Osteocyte (in vitro differentiated cells): ENCODE measurements around the gene ZNF496. TPM values are rescaled to one million over a fixed set of nuclear protein-coding genes. Genes with fewer than 3 reads are reported as not detected.

Source experiments
- DNase-seq: peaks from one replicate; pipeline ENCODE4 v3.0.0; 2021; ENCODE audit warnings: mixed read lengths; ENCODE audit not compliant: unreplicated experiment; ENCODE audit errors: extremely low spot score
- H3K27ac Mint-ChIP-seq: one replicate; pipeline ENCODE4 v1.8.0; 2021; ENCODE audit warnings: mild to moderate bottlenecking, mixed read lengths; ENCODE audit not compliant: unreplicated experiment
- H3K27me3 Mint-ChIP-seq: one replicate; pipeline ENCODE4 v1.8.0; 2021; ENCODE audit warnings: mixed read lengths; ENCODE audit not compliant: unreplicated experiment
- H3K36me3 Mint-ChIP-seq: one replicate; pipeline ENCODE4 v1.8.0; 2021; ENCODE audit warnings: mixed read lengths; ENCODE audit not compliant: unreplicated experiment
- H3K4me1 Mint-ChIP-seq: one replicate; pipeline ENCODE4 v1.8.0; 2021; ENCODE audit warnings: mixed read lengths; ENCODE audit not compliant: unreplicated experiment
- H3K4me3 Mint-ChIP-seq: one replicate; pipeline ENCODE4 v1.8.0; 2021; ENCODE audit warnings: mild to moderate bottlenecking, moderate library complexity, mixed read lengths; ENCODE audit not compliant: unreplicated experiment
- H3K9me3 Mint-ChIP-seq: one replicate; pipeline ENCODE4 v1.8.0; 2021; ENCODE audit warnings: mixed read lengths; ENCODE audit not compliant: unreplicated experiment
- CTCF ChIP-seq: fragments of 200-600 bp; sonication (generic); IDR thresholded peaks from 2 replicates; pipeline ENCODE4 v1.5.0; 2021; ENCODE audit warnings: antibody characterized with exemption, mild to moderate bottlenecking, moderate library complexity
- total RNA-seq: library from RNA; stranded (reverse); gene quantifications from 2 replicates; pipeline ENCODE4 v1.2.1, GENCODE V29; 2021

Gene ZNF496
- total RNA-seq, 1 donor from 2014 or later, result 39.8 TPM

- Mint-ChIP-seq H3K27ac (no peak overlapping the region), H3K9me3 (peaks cover 4% of the 10 kb centered on the region), H3K36me3 (no peaks in the 10 kb centered on the region), H3K4me1 (peaks cover 7% of the 10 kb centered on the region), H3K4me3 (no peak overlapping the region), H3K27me3 (peaks cover 27% of the 10 kb centered on the region)
- no peak for DNase-seq
- peak; percentile 55 for TF ChIP-seq CTCF
These were observed 42.1 kb upstream of the ZNF496 start for GRCh38 chr1:247373721-247374141.

- Mint-ChIP-seq H3K4me3 (no peak overlapping the region), H3K4me1 (peaks cover 15% of the 10 kb centered on the region), H3K36me3 (no peaks in the 10 kb centered on the region), H3K27ac (no peak overlapping the region), H3K27me3 (peaks cover 24% of the 10 kb centered on the region), H3K9me3 (peaks cover 4% of the 10 kb centered on the region)
- TF ChIP-seq CTCF, result no peak
- no peak for DNase-seq
These were observed 40.2 kb upstream of the ZNF496 start for GRCh38 chr1:247371801-247372259.

- Mint-ChIP-seq H3K4me1 (peaks cover 15% of the 10 kb centered on the region), H3K9me3 (peaks cover 3% of the 10 kb centered on the region), H3K36me3 (no peaks in the 10 kb centered on the region), H3K4me3 (no peak overlapping the region), H3K27me3 (peaks cover 20% of the 10 kb centered on the region), H3K27ac (no peak overlapping the region)
- no peak for DNase-seq
- TF ChIP-seq CTCF, result no peak
These were observed 39.4 kb upstream of the ZNF496 start for GRCh38 chr1:247370786-247371732.

GRCh38 chr1:247368490-247369145, 37.0 kb upstream of the ZNF496 start:
- Mint-ChIP-seq H3K36me3 (no peaks in the 10 kb centered on the region), H3K27ac (no peak overlapping the region), H3K27me3 (peaks cover 4% of the 10 kb centered on the region), H3K4me1 (peaks cover 11% of the 10 kb centered on the region), H3K9me3 (no peaks in the 10 kb centered on the region), H3K4me3 (no peak overlapping the region)
- no peak for DNase-seq
- TF ChIP-seq CTCF, result no peak
